Pulmonary artery endothelial cell (primary cell): Measurements from ENCODE around the gene SLC19A2. TPM values are rescaled to one million over a fixed set of nuclear protein-coding genes. Genes with fewer than 3 reads are reported as not detected.
"Not testable (repeated sequence)": the region's sequence is repeated elsewhere in the genome, so short reads cannot be mapped to it uniquely, and the experiment has no call there.

Experiments used
- DNase-seq: peaks from one replicate; pipeline ENCODE4 v3.0.0-alpha.2; 2011; ENCODE audit warnings: low read depth, low spot score
- total RNA-seq: library from RNA; depleted of rRNA; stranded (reverse); fragments of >200 nt; gene quantifications from 2 replicates; pipeline ENCODE4 v1.2.3, GENCODE V29; 2014

The SLC19A2 gene
- total RNA-seq, 1 donor from 2014 or later, result 8.8 TPM

DNA sequence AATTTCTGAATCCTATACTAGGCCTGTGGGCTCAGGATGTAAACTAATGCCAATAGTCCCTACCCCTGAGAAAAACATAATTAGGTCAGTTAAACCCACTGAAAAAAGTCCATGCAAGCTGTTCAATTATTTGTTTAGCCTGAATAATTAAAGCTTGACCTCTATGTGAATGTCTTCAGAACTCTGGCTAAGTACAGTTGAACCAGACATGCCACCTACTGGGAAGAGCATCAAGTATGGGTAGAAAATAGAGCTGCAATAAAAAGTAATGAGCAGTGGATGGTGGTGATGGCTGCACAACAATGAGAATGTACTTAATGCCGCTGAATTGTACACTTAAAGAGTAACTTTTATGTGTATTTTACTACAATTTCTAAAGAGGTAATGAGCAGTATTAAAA is 23.6 kb upstream of the SLC19A2 start:
- no peak for DNase-seq

DNA sequence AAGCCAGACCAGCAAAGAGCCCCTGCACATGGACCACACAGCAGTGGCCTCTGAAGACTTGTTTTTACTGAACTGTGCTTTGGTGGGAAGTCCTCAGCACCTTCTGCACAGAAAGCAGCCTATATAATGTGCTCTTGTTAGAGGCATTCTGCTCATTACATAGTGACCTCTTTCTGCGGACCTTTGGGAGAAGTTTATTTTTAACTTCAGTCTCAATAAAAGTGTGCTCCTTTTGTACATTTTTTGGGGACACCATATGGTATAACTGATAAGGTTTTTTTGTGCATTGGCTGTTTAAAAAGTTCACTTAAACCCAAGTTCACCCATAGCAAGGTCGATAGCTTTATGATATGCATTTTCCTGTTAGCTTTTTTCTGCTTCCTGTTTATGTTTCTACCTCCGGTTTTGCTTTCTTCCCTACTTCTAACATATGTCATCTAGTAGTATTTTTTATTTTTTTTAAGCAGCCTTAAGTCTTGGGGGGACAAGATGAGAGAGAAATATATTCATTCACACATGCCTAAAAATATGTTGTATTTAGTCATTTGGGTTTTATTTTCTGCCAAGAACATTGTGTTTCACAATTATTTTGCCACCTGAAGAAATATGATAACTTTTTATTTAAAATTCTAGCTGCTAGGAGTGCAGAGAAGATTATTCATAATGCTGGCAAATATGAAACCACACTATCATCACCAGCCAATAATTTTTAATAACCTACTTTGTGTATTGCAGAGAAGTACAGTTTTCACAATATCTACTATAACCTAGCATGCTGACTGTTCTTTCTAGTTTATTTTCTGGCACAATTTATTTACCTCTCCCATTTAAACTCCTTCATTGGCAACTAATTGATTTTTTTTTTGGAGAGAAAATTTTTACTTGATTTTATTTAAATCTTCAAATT is 22.9 kb upstream of the SLC19A2 start:
- no peak for DNase-seq

DNA sequence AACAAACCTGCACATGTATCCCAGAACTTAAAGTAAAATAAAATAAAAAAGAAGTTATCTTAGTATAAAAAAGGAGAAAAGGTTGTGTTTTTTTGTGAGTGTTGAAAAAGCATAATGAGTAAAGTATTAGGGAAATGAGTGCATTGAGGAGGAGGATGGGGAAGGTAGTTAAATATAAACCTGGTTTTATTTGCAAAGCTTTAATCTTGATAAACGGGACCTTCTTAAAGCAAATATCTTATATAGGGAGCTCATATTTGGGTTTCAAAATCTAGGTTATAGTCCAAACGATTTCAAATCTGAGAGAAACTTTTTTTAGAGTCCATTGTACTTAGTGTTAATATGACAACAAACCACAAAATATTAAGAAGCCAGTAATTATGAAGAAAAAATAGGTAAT is 21.7 kb upstream of the SLC19A2 start:
- DNase-seq, result no peak

DNA sequence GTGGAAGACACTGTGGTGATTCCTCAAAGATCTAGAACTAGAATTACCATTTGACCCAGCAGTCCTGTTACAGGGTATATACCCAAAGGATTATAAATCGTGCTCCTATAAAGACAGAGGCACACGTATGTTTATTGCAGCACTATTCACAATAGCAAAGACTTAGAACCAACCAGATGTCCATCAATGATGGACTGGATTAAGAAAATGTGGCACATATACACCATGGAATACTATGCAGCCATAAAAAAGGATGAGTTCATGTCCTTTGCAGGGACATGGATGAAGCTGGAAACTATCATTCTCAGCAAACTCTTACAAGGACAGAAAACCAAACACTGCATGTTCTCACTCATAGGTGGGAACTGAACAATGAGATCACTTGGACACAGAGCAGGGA is 17.9 kb upstream of the SLC19A2 start:
- DNase-seq, result not testable (repeated sequence)

DNA sequence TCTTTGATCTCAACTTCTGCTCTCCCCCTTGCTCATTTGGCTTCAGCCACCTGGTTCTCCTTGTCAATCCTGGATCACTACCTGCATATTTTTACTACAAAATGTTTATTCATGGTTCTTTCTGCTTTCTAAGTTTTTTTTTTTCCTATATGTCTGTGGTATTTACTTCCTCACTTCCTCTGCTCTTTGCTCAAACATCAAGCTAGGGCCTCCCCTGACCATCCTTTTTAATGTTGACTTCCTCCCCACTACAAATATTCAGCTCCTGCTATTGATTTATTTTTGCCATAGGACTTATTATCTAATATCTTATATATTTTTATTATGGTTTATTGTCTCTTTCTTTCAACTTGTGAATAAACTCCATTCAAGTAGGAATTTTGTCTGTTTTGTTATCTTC is 14.1 kb upstream of the SLC19A2 start:
- DNase-seq, result no peak

DNA sequence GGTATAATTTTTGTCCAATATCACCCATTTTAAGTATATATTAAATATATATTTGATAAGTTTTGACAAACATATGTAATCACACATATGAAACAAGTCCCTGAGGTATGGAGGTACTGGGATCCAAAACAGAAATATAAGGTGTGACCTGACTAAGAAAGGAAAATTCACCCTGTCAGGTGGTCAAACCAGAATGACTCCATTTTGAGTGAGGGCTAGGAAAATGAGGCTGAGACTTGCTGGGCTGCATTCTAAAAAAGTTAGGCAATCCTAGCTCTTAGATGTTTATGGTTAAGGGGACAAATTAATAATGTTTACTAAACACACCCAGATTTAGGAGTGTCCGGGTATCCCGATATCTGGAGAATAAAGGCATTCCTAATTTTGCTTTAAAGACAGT is 11.6 kb upstream of the SLC19A2 start:
- no peak for DNase-seq

DNA sequence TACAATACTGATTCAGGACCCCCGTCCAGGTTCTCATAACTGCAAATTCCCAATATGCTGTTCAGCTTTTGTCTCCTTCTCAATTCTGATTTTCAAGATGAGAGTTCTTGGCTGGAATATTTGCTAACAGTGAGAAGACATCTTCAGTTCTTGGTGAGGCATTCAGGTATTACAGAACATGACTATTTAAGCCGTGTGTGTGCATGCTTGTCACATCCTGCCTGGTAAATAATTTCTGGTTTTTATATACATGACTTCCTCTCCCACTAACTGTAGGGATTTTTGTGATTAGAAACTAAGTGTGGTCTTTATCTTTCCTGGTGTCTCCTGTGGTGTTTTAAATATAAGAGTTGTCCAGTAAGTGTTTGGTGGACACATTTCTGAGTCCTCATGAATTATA is 10.2 kb upstream of the SLC19A2 start:
- no peak for DNase-seq

DNA sequence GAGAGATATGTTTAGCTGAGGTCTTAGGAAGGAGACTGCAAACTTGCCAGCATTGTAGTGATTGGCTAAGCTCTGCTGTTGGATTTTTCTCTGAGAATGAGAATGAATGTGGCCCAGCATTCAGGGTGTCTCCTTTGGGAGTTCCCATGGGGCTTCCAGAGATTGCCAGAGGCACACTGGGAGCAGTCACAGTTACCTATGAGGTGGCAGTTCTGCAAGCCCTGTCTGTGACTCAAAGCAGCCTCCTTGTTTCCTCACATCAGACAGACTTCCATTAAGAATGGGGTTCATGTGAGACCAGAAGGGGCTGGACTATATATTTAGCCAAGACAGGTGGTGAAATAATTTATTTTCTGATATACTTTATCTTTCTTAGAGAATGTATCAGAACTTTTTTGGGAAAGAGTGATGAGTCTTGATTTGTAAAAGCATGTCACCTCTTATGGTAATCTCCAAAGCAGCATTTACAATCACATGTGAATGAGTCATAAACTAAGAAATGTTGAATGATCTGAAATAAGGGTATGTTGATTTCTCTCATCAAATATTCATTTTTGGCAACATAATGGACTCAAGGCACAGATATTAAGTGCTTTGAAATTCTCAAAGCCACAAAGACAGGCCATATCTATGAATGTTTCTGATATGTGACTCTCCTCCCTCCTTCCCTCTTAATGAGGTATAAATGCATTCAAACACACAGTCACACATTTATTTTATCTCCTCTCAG is 9.5 kb upstream of the SLC19A2 start:
- no peak for DNase-seq

DNA sequence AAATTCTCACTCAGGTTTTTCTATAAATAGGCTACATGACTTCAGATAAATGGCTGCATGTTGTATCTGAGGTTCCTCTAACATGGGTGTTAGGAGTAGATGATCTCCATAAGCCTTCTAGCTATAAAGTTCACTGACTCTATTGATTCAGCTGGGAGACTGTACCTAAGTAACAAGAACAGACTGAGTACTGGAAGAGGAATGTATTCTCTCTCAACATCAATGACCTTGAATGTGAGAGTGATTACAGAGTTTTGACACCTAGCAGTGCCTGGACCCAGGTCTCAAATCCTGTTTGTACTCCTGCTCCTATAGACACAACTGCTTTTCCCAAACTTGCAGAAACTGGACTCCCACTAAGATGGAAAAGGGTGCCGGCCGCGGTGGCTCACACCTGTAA is 8.6 kb upstream of the SLC19A2 start:
- no peak for DNase-seq

DNA sequence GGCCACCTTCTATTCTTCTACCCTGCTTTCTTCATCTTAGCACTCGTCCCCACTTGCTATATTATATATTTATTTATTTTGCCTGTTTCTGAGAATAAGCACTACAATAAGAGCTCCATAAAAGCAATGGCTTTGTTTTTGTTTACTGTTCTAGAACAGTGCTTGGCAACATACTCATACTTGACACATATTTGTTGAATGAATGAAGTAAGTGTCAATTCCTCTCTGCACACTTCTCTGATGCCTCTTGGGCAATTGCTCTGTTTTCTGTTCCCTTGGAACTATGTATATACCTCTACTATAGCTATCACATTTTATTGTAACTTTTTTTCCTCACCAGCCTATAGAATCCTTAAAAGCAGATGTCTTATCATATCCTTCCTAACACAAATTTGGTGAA is 7.5 kb upstream of the SLC19A2 start:
- no peak for DNase-seq

DNA sequence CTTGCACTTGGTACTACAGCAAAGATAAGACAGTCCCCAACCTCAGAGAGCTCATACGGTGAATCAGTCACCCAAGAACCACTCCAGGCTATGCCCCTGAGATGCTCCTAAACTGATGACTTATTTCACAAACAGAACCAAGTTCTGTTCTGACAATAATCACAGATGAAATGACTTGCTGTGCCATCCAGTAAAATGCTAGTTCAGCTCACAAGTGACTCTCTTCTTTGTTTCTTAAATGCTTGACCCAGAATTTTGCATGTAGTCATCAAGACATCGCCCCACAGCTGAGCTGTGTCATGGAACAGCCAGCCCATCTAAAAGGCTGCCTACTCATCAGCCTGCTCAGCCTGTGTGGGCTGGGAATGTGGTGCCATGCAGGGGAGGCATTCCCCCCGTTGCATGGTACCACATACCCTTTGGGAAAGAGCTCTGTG is 6.1 kb upstream of the SLC19A2 start:
- DNase-seq, result no peak

DNA sequence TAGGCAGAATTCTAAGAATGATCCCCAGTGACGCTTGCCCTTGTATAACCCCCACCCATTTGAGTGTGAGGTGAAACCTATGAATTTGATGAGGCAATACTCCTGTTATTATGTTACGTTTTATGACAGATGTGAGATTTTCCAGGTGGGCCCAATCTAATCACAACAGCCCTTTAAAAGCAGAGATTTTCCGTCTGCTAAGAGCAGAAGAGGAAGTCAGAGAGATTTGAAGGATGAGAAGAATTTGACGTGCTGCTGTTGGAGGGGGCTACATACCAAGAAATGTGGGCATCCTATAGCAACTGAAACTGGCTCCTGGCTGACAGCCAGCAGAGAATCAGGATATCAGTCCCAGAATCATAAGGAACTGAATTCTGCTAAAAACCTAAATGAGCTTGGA is 2.4 kb upstream of the SLC19A2 start:
- no peak for DNase-seq

DNA sequence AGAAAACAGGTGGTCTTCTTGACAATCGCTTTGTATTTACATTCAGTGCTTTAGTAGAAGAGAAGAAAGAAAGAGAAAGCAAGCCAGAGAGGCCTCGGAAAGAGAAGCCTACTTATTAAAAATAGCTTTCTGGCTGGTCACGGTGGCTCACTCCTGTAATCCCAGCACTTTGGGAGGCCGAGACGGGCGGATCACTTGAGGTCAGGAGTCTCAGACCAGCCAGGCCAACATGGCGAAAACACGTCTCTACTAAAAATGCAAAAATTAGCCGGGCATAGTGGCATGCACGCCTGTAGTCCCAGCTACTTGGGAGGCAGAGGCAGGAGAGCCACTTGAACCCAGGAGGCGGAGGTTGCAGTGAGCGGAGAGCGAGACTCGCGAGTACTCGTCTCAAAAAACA is 1.8 kb upstream of the SLC19A2 start:
- no peak for DNase-seq

DNA sequence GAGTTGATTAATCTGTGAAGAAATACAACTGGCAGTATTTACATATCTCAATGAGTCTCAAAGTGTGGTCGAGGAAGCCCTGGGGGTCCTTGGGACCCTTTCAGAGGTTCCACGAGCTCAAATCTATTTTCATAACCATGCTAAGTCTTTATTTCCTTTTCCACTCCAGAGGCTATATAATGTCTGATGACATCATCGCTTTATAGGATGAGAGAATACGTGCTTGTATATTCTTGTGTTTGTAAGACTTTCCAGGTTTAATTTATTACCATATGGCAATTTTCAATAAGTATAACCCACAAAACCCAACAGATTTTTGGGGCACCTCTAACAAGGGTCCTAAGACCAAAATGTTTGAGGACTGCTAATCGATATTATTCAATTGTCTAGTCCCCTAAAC is 1.4 kb upstream of the SLC19A2 start:
- no peak for DNase-seq

DNA sequence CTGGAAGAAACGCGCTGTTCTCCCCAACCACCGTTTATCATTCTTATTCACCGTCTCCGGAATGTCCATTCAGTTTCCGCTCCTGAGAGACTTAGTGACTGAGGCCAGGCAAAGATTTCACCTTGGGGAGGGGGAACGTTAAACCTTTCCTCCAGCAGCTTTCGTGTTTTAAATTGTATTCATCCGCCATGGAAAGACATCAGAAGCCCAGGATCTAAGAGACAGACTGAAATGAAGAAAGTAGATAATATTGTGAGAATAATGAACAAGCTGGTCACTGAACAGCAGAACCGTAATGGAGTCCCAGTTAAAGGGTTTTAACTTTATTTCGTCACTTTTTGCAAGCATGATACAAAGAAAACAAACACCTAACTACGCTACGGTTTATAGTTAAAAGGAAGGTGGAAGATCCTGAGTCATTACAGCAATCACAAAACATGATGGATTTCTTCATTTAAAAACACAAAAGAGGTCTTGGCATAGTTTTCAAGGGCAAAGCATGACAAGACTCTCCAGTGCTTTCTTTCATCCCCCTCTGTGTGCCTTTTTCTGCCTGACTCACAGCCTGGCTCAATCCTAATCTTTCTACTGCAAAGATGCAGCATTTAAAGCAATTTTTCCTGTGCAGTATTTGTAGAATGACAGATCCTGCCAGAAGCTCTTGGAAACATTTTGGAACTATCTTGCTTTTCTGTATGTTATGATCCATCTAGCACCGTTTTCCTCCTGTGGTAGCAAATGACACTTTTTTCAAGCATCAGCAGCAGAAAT is 722 bp upstream of the SLC19A2 start:
- DNase-seq, result no peak

DNA sequence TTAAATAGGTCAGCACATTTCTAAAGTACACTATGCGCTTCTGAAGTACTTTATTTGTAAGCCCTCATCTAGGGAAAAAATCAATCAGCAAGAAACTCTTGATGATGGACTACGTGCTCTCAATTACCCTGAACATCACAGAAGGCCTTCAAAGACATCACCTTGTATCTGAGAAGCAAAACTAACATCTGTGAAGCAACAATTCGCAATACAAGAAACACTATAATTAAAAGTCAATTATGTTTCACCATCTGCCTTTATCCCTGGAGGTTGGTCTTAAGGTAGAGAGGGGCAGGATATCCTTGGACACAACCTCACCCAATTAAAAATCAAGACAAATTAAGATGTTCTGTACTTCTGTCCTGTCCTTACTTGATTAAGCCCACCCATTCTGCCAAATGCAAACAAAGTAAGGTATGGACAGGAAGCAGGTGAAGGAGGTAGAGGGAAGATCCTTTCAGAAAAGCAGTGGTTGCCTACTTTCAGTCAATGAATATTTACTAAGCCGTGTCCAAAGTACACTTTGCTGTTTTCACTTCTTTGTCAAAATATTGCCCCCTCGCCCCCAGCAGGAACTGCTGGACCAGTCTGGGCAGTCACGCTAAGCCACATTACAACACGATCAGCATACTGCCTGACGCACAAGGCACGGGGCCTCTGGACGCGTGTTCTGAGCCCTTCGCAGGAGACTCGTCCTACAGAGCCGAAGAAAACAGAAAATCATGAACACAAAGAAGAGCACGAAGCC is 887 bp downstream of the SLC19A2 start:
- no peak for DNase-seq

DNA sequence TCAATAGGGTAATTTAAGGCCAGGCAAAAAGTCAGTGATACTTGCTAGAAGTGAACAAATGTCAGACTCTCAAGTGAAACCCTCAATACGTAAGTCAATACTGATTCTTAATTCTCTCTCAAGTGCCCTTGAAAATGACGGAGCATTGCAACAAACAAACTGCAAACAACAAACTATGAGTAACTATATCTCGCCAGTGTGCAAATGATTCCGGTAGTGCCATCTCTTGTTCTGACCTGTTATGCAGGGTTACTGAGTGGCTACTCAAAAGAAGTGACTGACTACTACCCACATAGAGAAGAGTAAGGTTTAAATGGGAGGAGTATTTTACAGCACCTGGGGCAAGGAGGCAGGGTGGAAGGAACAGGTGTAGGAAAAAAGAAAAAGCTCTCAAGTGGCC is 1.6 kb downstream of the SLC19A2 start:
- no peak for DNase-seq

DNA sequence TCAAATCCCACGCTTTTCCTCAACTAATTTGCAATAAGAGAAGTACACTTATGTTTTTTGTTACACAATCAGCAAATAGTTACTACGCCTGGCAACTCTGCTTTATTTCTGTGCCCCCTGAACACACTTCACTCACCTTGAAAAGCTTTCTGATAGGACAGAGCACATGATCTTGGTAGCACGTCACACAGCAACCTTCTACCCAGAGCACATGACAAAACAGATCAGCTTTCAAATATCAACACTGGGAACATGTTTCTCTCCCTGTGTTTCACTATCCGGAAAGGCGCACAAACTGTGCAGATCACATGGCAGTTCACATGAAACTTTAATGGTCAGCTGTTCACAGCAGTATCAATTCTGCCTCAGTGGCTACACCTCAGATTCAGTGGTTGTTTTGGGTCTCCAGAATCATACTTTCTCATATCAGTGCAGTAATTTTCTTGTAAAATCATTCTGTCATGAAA is 2.2 kb downstream of the SLC19A2 start:
- DNase-seq, result no peak

DNA sequence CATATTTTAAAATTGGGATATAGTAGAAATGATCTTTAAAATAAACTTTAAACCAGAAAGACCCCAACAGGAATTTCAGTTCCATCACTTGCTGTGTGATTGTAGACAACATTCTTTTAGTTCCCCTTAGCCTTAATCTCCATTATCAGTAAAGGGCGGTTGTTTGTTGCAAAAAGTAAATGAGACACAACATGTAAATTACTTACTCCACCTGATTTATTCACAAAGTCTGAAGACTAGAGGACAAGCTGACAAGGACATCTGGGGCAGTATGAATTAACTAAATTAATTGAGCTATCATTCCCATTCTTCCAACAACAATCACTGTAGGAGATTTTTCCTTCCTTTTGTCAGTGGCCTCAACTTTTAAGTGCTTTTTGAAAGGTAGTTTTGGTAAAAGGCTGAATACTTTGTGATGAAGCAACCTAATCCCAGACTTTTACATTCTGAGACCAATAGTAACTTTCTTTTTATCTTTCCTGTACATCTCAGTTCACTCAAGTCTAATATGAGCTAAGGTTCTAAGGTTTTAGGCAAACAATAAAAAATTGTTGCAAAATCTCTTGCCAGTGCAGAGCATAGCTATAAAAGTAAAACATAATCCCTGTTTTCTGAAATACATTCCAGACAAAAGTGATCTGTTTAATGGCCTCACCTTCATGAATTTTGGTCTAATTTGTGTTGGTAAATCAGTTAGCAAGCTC is 6.2 kb downstream of the SLC19A2 start:
- no peak for DNase-seq

DNA sequence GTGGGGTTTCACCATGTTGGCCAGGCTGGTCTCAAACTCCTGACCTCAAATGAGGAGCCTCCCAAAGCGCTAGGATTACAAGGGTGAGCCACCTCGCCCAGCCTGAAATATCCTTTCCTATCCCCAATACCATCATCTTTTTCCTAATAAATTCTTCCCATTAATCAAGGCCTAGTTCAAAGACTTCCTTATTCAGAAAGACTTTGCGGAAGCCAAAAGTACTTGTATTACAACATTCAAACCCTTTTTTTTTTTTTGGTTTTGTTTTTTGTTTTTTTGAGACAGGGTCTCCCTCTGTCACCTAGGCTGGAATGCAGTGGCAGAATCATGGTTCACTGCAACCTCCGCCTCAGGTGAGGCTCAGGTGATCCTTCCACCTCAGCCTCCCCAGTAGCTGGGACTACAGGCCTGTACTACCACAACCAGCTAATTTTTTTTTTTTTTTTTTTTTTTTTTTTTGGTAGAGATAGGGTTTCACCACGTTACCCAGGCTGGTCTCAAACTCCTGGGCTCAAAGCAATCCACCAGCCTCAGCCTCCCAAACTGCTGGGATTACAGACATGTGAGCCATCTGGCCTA is 7.6 kb downstream of the SLC19A2 start:
- DNase-seq, result no peak
